Measurements from ENCODE around the gene SLIT3.

SLIT3 gene

GRCh38 chr5:168969326-168969886 is 331.5 kb downstream of the SLIT3 start:
- Histone ChIP-seq H3K9ac (ENCODE audit: insufficient read length) (no peak overlapping the region), H3K9me3 (ENCODE audit: low read depth, low read length) (no peaks in the 10 kb centered on the region), H3K4me3 (no peak overlapping the region), H3K36me3 (ENCODE audit: insufficient read depth, low read length) (no peaks in the 10 kb centered on the region), H3K27ac (no peak overlapping the region)
- no peak for DNase-seq (ENCODE audit: low read depth, low spot score)
- TF ChIP-seq EZH2 (IDR thresholded peaks at IDR 0.05) = no peak
- no peak for TF ChIP-seq FOXP2 (optimal IDR thresholded peaks at IDR 0.05; ENCODE audit: control extremely low read depth, extremely low read length, insufficient read depth)
- no peak for TF ChIP-seq POLR2AphosphoS5 (IDR thresholded peaks at IDR 0.05; ENCODE audit: borderline replicate concordance, low read depth, low read length)

DNA sequence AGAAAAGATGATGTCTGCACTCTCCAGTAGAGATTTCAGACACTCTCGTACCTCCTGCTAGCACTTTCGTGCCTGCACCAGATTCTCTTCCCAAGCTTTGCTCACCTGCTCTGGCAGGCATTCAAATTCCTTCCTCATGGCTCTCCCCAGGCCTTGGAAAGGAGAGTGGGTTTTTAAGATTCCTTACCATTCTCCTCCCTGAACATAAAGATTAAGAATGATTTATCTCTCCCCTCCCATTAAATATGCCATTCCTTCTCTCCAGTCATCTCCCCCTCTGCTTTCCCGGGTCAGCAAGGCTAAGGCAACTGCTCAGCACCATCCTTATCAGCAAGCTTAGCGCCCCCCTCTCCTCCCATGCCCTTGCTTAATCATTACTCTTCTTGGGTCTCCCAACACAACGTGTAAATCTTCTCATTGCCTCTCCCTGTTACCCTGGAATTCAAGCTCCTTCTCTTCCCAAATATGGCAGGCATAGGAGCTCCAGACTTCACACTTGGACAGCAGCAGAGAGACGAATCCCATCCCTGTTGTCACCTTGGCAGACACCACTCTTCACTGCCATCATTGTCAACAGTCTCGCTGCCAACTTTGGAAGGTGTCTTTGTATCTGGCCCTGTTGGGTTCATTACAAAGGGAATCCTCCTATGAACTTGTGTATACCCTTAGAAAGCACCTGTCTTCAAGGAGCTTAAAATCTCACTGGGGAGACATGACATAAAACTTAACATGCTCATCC is 332.9 kb downstream of the SLIT3 start:
- H3K9me3 ChIP-seq (ENCODE audit: low read depth, low read length) = no peaks in the 10 kb centered on the region
- no peak overlapping the region for H3K4me3 ChIP-seq
- no peak overlapping the region for H3K9ac ChIP-seq (ENCODE audit: insufficient read length)
- no peak for DNase-seq (ENCODE audit: low read depth, low spot score)
- H3K27ac ChIP-seq = no peak overlapping the region
- H3K36me3 ChIP-seq (ENCODE audit: insufficient read depth, low read length) = no peaks in the 10 kb centered on the region
- no peak for TF ChIP-seq FOXP2 (optimal IDR thresholded peaks at IDR 0.05; ENCODE audit: control extremely low read depth, extremely low read length, insufficient read depth)
- TF ChIP-seq POLR2AphosphoS5 (IDR thresholded peaks at IDR 0.05; ENCODE audit: borderline replicate concordance, low read depth, low read length) = no peak
- no peak for TF ChIP-seq EZH2 (IDR thresholded peaks at IDR 0.05)

- DNase-seq (ENCODE audit: low read depth, low spot score) = no peak
- Histone ChIP-seq H3K9ac (ENCODE audit: insufficient read length) (no peak overlapping the region), H3K9me3 (ENCODE audit: low read depth, low read length) (no peaks in the 10 kb centered on the region), H3K27ac (no peak overlapping the region), H3K4me3 (no peak overlapping the region), H3K36me3 (ENCODE audit: insufficient read depth, low read length) (no peaks in the 10 kb centered on the region)
- no peak for TF ChIP-seq EZH2 (IDR thresholded peaks at IDR 0.05)
- TF ChIP-seq POLR2AphosphoS5 (IDR thresholded peaks at IDR 0.05; ENCODE audit: borderline replicate concordance, low read depth, low read length) = no peak
- TF ChIP-seq FOXP2 (optimal IDR thresholded peaks at IDR 0.05; ENCODE audit: control extremely low read depth, extremely low read length, insufficient read depth) = no peak
These were observed 335.3 kb downstream of the SLIT3 start for GRCh38 chr5:168965638-168966037.

DNA sequence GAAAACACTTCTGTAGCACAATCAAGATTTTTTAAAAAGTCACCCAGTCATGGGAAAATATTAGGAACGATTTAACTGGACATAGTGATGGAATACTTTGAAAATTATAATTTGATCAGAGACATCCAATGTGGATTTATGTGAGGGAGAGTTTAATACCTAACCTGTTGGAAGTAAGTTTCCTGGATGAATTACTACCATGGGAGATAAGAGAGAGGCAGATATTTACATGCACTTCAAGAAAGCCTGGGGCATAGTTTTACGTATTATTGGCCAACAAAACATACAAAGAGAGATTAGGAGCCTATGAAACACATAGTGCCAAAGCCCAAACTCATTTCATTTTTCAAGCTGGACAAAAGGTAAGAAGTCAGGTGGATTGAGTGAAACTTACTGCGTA is 336.8 kb downstream of the SLIT3 start:
- Histone ChIP-seq H3K36me3 (ENCODE audit: insufficient read depth, low read length) (no peaks in the 10 kb centered on the region), H3K4me3 (no peak overlapping the region), H3K27ac (no peak overlapping the region), H3K9ac (ENCODE audit: insufficient read length) (no peak overlapping the region), H3K9me3 (ENCODE audit: low read depth, low read length) (no peaks in the 10 kb centered on the region)
- TF ChIP-seq FOXP2 (optimal IDR thresholded peaks at IDR 0.05; ENCODE audit: control extremely low read depth, extremely low read length, insufficient read depth) = no peak
- no peak for TF ChIP-seq EZH2 (IDR thresholded peaks at IDR 0.05)
- TF ChIP-seq POLR2AphosphoS5 (IDR thresholded peaks at IDR 0.05; ENCODE audit: borderline replicate concordance, low read depth, low read length) = no peak
- DNase-seq (ENCODE audit: low read depth, low spot score) = no peak

DNA sequence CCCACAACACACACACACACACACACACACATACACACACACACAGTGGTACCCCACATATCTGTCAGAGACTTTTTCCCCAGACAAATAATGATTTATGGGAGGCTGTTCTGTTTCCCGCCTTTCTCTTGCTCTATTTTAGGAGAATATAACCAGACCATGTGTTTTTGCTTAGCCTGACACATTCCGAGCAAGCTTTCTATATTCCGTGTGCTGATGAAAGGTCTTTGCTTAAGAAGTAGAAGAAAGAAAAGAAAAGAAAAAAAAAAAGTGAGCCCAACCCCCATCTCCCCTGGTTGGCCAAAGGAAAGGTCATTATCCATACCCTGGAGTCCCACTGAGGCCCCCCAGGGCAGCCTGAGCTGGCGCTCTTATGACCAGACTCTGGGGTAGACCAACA is 338.6 kb downstream of the SLIT3 start:
- no peak overlapping the region for H3K27ac ChIP-seq
- H3K4me3 ChIP-seq = no peak overlapping the region
- TF ChIP-seq FOXP2 (optimal IDR thresholded peaks at IDR 0.05; ENCODE audit: control extremely low read depth, extremely low read length, insufficient read depth) = no peak
- TF ChIP-seq EZH2 (IDR thresholded peaks at IDR 0.05) = no peak
- TF ChIP-seq POLR2AphosphoS5 (IDR thresholded peaks at IDR 0.05; ENCODE audit: borderline replicate concordance, low read depth, low read length) = no peak
- no peak for DNase-seq (ENCODE audit: low read depth, low spot score)
- no peaks in the 10 kb centered on the region for H3K9me3 ChIP-seq (ENCODE audit: low read depth, low read length)
- H3K9ac ChIP-seq (ENCODE audit: insufficient read length) = no peak overlapping the region
- H3K36me3 ChIP-seq (ENCODE audit: insufficient read depth, low read length) = no peaks in the 10 kb centered on the region

DNA sequence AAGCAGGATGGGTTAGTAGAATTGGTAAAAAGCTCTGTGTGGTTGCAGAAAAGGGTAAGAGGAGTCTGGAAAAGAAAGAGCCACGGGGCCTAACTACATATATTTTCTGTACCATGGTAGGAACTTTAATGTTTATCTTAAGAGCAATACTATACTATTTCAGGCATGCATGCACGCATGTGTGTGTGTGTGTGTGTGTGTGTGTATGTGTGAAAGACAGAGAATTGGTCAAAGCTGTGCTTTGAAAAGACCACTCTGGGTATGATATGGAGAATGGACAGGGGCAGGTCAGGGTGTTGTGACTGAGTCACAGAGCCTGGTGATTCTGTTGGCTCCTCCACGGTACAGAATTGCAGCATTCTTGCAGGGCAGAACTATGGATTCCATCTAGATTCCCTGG is 339.3 kb downstream of the SLIT3 start:
- H3K9ac ChIP-seq (ENCODE audit: insufficient read length) = no peak overlapping the region
- DNase-seq (ENCODE audit: low read depth, low spot score) = no peak
- H3K36me3 ChIP-seq (ENCODE audit: insufficient read depth, low read length) = no peaks in the 10 kb centered on the region
- TF ChIP-seq POLR2AphosphoS5 (IDR thresholded peaks at IDR 0.05; ENCODE audit: borderline replicate concordance, low read depth, low read length) (no peak), FOXP2 (optimal IDR thresholded peaks at IDR 0.05; ENCODE audit: control extremely low read depth, extremely low read length, insufficient read depth) (no peak), EZH2 (IDR thresholded peaks at IDR 0.05) (no peak)
- H3K9me3 ChIP-seq (ENCODE audit: low read depth, low read length) = no peaks in the 10 kb centered on the region
- H3K27ac ChIP-seq = no peak overlapping the region
- H3K4me3 ChIP-seq = no peak overlapping the region

- Histone ChIP-seq H3K36me3 (ENCODE audit: insufficient read depth, low read length) (no peaks in the 10 kb centered on the region), H3K9ac (ENCODE audit: insufficient read length) (no peak overlapping the region), H3K9me3 (ENCODE audit: low read depth, low read length) (no peaks in the 10 kb centered on the region), H3K4me3 (no peak overlapping the region), H3K27ac (no peak overlapping the region)
- TF ChIP-seq EZH2 (IDR thresholded peaks at IDR 0.05) = no peak
- TF ChIP-seq FOXP2 (optimal IDR thresholded peaks at IDR 0.05; ENCODE audit: control extremely low read depth, extremely low read length, insufficient read depth) = no peak
- TF ChIP-seq POLR2AphosphoS5 (IDR thresholded peaks at IDR 0.05; ENCODE audit: borderline replicate concordance, low read depth, low read length) = no peak
- DNase-seq (ENCODE audit: low read depth, low spot score) = no peak
These were observed 340.4 kb downstream of the SLIT3 start for GRCh38 chr5:168960497-168960896.

- H3K9me3 ChIP-seq (ENCODE audit: low read depth, low read length) = no peaks in the 10 kb centered on the region
- H3K27ac ChIP-seq = no peak overlapping the region
- no peak for DNase-seq (ENCODE audit: low read depth, low spot score)
- TF ChIP-seq POLR2AphosphoS5 (IDR thresholded peaks at IDR 0.05; ENCODE audit: borderline replicate concordance, low read depth, low read length) (no peak), EZH2 (IDR thresholded peaks at IDR 0.05) (no peak)
- no peak overlapping the region for H3K9ac ChIP-seq (ENCODE audit: insufficient read length)
- H3K36me3 ChIP-seq (ENCODE audit: insufficient read depth, low read length) = no peaks in the 10 kb centered on the region
- H3K4me3 ChIP-seq = no peak overlapping the region
These were observed 347.6 kb downstream of the SLIT3 start for GRCh38 chr5:168953351-168953750.

DNA sequence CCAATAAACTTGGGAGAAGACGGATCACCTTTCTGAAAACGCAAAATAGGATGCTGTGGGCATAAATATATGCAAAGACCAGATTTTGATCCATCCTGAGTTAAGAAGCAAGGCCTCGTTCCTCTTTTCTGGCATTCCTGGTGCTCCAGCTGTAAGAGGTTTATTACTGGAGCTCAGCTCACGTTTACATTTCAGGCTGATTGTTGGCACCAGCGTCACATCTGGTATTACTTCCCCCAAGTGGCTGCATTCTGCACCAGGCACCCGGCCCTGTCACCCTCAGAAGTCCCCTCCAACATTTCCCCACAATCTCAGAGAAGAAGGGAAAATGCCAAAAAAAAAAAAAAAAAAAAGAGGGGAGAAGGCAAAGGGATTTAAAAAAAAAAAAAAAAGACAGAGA is 348.7 kb downstream of the SLIT3 start:
- Histone ChIP-seq H3K9me3 (ENCODE audit: low read depth, low read length) (no peaks in the 10 kb centered on the region), H3K27ac (no peak overlapping the region), H3K4me3 (no peak overlapping the region), H3K9ac (ENCODE audit: insufficient read length) (no peak overlapping the region), H3K36me3 (ENCODE audit: insufficient read depth, low read length) (no peaks in the 10 kb centered on the region)
- DNase-seq (ENCODE audit: low read depth, low spot score) = no peak
- TF ChIP-seq POLR2AphosphoS5 (IDR thresholded peaks at IDR 0.05; ENCODE audit: borderline replicate concordance, low read depth, low read length) = no peak
- no peak for TF ChIP-seq FOXP2 (optimal IDR thresholded peaks at IDR 0.05; ENCODE audit: control extremely low read depth, extremely low read length, insufficient read depth)
- TF ChIP-seq EZH2 (IDR thresholded peaks at IDR 0.05) = no peak

Measured in SK-N-MC (cell line).